ENCODE results near the gene NKAPL.

Gene NKAPL

DNA sequence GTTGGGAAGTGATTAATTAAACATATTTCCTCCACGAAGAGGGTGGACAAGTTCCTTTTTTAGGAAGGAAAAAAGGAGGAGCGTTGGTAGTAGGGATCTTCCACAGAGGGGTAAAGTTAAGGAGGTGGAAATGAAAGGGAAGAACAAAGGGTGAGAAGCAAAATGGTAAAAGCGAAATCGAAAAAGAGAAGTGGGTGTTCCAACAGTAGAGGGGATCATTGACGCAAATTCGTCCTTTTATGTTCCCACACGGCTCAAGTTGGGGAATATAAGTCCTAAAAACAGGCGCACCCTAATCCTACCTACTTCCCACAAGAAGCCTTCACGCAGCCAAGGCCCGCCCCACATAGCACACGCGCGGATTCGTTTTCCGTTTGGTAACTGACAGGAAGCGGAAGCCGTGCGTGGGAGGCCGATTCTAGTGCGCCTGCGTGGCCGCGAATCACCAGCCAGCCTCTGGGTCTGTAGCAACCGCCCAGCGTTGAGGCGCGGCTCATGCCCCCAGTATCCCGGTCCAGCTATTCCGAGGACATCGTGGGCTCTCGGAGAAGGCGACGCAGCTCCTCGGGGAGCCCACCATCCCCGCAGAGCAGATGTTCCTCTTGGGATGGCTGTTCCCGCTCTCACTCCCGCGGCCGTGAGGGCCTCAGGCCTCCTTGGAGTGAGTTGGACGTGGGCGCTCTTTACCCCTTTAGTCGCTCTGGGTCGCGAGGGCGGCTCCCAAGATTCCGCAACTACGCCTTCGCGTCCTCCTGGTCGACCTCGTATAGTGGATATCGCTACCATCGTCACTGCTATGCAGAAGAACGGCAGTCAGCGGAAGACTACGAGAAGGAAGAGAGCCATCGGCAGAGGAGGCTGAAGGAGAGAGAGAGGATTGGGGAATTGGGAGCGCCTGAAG lies at the start of gene NKAPL:
NKAPL (plus strand) TSS at position 421 of the 901 bp plus-strand sequence; CDS start at position 496, 75 bp downstream.
- no peak for DNase-seq

DNA sequence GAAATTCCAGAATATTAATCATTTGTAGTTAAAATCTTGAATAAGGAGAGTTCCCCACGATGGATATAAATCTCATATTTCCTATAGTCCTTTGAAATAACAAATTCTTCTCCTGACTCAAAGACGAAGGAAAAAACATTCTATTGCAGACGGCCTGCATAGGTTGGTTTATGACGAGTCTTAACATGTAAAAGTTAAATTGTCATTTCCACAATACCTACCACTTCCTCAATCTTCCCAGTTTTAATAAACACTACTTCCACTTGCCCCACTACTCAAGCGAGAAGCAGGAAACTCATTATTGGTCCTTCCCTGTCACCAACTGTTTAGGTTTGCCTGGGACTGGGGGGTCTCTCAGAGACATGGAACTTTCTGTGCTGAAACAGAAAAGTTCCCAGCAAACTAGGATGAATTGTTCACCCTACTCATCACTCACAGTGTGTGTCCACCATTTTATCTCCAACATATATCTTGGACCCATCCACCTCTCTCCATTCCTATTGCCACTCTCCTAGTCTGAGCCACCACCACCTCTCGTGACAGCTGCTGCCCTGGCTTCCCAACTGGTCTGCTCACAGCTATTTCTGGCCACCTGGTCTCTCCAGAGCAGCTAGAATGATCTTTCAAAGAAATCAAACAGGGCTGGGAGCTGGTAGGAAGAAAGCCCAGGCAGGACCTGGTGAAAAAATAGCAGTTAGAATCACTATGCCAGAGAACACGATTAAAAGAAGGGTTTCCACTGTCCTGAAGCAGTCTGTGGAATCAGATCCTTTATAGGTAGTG lies 49.2 kb upstream of the NKAPL start:
- no peak for DNase-seq

DNA sequence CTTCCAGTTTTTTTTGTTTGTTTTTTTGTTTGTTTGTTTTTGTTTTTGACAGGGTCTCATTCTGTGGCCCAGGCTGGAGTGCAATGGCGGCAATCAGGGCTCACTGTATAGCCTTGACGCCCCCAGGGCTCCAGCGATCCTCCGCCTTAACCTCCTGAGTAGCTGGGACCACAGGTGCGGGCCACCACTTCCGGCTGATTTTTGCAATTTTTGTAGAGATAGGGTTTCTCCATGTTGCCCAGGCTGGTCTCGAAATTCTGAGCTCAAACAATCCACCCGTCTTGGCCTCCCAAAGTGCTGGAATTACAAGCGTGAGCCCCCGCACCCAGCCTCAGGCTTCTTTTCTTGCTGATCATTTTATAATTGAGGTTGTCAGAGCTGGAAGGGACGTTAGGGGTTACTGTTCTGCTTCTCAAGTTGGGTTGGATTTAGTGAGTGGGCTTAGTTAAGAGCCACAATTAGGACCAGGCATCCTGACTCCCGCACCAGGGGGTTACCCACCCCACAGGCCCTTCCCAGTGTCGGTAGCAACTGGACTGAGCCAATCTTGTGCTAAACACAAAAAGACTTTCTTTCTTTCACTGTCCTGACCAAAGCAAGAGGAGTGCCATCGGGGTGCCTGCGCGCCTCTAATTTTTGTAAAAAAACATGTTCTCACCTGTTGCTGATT lies 47.1 kb upstream of the NKAPL start:
- no peak for DNase-seq

DNA sequence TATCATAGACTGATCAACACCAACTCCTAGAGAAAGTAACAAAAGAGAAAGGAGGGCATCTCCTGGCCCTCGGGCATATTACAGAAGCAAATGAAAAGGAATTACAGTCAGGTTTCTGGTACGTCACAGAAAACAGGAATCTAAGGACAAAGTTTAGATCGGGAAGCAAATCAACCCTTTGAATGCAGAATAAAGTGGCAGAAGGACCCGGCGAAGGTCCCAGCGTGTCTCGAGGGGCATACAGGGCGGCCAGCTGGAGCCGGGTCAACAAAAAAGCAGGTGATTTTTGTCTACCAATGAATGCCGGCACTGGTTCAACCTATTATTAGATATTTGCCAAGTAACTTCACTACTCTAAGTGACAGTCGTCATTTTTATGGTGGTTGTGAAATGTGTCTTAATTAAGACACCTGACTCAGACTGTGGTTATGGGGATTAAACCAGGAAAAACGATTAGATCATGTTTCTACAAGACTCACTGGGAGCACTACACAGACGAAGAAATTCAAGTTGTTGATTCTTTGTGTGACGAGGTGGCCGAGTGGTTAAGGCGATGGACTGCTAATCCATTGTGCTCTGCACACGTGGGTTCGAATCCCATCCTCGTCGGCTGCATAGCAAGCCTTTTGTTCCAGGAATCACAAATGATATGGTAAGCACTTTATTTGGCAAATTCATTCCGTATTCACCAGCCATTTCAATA lies 46.4 kb upstream of the NKAPL start:
- DNase-seq = no peak

DNA sequence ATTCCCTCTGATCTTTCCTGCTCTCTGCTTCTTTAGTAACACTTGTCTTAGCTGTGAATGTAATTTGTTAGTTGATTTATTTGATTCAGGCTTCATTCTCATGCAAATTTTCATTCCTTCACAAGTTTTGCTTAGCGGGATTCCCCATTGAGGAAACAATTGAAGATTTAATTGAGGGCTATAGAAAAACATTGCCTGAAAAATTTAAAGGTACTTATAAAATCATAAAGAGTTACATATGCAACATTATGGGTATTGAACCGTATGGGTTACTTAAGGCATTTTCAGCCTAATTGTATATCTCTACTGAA lies 45.9 kb upstream of the NKAPL start:
- no peak for DNase-seq

DNA sequence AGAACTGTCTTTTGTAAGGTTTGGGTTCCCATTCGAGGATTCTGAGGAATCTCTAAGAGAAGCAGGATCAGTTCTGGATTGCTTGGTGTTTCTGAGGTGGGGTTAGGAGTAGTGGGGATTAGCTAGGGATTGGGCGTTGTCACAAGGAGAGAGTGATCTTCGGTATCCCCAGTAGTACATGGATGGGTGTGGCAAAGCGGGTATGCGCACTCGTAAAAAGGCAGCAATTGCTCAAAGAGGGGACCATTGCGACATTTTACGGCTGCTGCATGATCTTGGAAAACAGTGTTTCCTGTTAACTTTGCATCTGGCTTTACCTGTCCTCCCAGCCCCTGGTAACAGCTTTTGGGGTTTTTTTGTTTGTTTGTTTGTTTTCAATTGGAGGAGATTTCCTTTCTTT lies 43.7 kb upstream of the NKAPL start:
- no peak for DNase-seq

DNA sequence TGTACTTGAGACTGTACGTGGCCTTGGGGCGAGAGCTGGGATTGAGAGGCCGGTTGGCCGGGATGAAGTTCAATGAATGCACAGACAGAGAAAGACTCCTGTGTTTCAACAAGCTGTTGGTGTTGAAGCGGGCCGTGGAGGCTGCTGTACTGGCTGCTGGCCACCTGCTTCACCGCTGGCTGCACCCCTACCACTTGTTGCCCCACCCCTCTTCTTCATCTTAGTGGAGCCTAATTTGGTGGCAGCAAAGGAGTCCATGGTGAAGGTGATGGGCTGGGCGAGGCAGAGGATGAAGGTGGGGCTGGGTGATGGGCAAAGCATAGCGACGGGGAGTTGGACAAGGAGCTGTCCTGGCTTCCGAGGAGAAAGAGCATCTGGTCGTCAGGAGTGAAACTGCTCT lies 41.2 kb upstream of the NKAPL start:
- DNase-seq = no peak

DNA sequence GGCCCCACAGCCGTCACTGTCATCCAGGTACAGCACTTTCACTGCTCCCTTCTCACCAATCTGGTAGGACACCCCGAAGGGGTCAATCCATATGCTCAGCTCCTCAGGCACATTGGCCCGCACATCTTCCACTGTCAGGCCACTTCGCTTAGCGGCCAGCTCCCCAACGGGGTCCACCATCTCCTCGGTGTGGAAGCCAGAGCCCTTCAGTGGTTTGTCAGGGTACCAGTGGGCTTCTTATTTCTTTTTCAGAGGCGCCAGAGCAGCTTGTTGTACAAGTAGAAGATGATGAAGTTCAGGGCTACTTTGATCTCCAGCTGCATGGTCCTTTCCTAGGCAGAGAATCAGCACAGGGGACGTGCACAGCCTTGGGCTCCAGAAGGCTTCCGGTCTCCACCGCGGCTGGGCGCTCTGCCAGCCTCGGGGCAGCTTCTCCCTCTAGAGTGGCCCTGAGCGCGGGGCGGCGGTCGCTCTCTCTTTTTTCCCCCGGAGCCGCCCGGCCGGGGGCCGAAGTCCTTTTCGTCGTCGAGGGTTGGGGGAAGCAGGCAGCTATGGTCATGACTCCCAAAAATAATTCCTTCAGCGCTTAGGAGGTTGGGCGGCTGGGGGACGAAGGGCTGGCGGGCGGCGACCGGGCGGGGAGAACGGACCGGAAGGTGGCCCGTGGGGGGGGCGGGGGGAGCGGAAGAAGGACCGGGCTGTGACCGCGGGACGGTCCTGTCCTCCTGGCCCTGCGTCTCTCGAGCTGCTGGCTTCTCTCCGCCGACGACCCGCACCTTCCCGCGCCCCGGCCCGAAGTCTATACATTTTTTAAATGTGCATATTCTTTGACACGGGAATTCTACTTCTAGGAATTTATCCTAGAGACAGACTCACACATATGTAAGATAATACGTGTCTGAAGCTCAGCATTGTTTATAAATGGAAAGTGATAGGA lies 40.5 kb upstream of the NKAPL start:
- no peak for DNase-seq

DNA sequence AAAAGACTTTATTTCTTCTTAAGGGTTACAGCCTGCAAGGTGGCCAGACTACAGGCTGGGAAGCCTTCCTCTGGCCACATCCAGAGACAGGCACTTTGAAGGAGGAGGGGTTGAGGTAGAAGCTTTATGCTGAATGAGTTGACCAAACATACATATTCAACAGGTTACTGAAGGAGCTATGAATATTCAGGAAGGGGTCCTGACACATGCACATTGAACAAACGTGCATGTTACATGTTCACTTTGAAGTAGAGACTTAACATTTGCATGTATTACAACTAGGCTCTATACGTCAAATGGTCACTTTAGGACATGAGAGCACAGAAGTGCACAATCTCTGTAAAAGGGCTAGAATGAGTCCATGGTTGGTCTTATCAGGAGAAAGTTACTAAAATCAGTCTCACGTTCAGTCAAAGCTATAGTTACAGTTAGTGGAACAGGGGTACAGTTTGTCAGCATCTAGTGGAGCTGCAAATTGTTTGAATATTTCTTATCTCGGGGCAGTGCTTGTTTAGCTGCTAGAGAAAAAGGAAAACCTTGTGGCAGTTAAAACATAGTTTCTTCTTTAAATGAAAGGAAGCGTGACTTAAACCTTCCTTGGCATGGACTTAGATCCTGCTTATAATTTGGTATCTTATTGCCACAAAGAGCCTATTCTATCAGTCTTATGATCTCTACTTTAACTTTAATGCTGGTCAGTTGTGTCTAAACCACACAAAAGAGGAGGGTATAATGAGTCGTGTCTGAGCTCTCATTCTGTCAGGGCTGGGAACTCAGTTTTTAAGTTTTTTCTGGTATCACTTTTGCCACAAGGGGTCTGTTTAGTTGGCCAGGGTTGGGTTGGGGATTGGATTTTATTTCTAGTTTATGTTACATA lies 38.6 kb upstream of the NKAPL start:
- DNase-seq = no peak

DNA sequence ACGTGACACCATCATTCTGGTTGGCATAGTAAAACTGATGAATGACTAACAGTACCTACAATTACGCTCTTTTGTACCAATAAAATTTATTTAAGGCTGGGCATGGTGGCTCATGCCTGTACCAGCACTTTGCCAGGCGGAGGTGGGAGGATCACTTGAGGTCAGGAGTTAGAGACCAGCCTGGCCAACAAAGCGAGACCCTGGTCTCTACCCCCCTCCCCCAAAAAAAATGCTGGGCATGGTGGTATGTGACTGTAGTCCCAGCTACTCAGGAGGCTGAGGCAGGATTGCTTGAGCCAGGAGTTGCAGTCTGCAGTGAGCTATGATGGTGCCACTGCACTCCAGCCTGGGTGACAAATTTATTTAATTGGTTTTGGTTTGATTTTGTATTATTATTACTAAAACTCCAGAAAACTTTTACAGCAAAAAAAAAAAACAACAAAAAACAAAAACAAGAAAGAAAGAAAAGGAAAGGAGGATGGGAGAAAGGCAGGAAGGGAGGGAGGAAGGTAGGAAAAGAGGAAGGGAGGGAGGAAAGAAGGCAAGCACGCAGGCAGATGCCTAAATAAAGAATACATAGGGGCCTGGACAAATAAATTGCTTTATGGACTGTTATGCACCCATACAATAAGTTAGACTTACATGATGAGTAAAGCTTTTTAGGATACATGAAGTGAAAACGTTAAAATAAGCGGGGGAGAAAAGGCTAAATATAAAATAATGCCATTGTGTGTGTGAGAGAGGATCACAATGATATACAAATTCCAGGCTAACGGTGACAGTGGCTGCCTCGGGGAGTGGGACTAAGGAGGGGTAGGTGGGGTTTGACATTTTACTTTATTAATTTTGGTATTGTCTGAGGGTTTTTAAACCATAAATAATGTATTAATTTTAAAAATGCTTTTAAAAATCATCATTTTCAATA lies 34.7 kb upstream of the NKAPL start:
- DNase-seq = no peak

DNA sequence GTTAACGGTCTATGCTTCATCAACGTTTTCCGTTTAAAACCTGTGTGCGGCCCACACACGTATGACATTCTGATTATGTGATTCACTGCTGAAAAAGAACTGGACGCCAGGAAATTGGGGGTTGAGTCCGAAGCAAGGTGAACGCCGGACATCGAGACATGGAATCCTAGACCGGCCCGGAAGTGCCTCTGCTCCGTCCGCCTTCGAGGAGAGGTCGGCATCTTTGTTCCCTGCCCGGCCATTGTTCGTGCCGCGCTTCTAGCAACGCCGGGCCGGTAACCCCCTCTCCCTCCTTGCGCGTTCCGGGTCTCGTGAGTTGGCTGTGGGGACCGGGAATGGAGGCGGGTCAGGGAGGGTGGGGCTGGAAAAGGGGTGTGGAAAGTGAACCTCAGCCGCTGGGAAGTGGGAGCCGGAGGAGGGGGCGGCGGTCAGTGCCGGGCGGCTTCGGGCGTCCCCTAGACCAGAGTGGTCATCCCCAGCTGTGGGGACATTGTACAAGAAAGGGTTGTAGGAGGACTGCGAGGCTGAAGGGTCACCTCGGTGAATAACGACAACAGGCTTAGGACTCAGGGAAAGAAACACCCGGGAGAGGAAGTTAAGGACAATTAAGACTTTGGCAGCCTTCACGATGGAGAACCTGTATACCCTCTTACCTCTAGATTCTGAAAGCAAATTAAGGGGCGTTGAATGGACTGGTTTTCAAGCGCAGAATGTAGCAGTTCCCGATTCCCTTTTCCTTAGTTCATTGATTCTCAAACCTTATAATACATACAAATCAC lies 33.9 kb upstream of the NKAPL start, which contains the start of gene ZSCAN9:
ZSCAN9 (plus strand) TSS at position 220 of the 779 bp plus-strand sequence. CDS start 1,810 bp downstream, outside the sequence.
- peak; percentile 45 for DNase-seq

DNA sequence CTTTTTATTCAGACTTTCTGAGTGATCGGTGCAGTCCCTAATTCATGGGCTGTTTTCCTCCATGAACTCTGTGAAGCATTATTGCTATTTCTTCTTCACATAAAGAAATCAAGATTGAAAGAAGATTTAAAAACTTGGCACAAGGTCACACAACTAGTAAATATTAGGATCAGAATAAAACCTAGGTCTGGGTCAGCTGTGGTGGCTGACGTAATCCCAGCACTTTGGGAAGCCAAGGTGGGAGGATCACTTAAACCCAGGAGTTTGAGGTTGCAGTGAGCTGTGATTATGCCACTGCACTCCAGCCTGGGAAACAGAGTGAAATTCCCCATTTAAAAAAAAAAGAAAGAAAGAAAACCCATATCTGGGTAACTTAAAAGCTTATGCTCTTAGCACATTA lies 32.6 kb upstream of the NKAPL start:
- no peak for DNase-seq

DNA sequence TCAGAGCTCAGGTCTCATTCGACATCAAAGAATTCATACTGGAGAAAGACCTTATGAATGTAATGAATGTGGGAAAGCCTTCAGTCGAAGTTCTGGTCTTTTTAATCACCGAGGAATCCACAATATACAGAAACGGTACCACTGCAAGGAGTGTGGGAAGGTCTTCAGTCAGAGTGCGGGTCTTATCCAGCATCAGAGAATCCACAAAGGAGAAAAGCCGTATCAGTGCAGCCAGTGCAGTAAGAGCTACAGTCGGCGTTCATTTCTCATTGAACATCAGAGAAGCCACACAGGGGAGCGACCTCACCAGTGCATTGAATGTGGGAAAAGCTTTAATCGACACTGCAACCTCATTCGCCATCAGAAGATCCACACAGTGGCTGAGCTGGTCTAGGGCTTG lies 26.3 kb upstream of the NKAPL start:
- DNase-seq = no peak

DNA sequence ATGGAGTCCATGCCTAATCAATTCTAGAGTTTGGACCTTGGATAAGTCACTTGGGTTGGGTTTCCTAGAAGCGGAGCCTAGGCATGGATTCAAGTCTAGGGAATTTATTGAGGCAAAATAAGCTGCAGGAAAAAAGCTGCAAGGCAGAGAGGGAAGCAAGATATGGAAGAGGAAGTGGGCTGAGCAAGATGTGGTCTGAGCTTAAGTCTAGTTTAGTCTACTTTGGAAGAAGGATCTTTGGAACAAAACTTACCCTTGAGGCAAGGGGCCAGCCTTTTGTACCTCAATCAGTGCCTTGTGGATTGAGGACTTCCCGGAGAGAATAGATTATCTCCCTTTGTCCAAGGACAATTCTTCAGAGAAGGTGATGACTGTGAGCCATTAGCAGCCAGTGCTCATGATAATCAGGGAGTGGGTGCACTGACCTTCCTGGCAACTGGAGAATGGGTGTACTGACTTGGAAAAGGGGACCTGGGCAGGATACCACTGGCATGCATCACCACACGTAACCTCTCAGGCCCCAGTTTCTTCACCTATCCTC lies 23.1 kb upstream of the NKAPL start:
- no peak for DNase-seq

DNA sequence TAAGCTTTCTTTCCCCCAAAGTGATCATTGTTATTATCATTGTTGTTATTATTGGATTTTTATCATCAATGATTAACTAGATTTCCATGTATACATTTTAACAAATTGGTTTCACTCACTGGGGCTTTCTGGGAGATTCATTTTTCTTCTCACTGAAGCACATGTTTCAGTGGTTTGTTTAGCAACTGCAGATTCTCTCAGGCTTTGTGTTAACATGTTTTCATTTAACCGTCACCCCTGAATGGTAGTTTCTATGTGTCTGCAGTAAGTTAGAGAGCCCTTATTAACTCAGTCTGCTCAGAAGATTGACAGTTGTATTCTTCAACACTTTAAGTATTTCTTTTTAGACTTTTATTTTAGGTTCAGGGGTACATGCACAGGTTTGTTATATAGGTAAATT lies 19.5 kb upstream of the NKAPL start:
- no peak for DNase-seq

DNA sequence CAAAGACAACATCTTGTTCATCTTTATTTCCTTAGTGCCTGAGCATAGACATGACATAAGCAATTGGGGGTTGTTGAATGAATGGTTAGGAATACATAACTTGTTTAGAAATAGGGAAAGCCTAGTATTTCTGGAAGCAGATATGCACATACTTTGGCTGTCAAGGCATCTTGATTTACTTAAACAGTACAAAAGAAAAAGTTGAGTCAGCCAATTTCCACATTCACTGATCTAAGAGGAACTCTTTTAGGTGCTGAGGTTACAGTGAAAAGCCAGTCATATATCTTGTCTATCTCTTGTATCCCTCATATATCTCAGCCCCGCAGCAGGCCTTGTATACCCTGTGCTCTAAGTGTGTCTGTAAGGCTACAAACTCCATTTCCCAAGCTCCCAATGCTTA lies 18.6 kb upstream of the NKAPL start:
- no peak for DNase-seq

DNA sequence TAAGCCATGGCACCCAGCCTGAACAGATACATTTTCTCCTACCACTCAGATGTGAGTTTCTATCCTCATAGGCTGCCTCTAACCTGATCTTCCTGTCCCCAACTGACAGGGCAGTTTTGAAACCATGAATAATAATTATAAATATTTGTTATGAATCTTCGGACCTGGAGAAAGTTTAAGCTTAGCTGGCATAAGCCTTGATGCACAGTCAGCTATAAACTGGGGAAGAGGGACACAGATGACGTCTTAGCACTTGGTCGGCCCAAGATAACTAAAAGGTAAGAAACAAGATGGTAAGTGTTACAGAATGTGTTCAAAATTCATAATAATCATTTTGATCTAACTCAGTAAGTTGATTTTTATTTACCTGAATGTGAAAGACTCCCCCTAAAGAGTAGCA lies 15.2 kb upstream of the NKAPL start:
- DNase-seq = no peak

DNA sequence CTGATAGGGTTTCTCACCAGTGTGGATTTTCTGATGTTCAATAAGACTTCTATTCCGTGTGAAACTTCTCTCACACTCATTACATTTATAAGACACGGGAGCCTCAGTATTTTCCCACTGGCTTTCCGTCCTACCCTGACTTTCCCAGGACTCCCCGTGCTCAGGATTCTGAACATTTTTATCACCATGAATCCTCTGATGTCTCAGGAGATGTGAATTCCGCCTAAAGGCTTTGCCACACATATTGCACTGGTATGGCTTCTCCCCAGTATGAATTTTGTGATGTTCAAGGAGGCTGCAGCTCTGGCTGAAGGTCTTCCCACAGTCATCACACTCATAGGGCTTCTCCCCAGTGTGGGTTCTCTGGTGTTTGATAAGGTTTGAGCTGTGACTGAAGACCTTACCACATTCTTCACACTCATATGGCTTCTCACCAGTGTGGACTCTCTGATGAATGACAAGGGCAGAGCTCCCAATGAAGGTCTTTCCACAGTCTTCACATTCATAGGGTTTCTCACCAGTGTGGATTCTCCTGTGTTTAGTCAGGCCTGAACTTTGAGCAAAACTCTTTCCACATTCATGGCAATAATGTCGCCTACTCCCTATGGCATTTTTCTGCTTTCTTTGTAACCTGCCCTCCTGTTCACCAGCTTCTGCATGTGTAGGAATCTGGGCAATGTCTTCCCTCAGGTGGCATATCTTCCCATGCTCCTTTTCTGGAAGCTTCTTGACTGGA lies 13.7 kb upstream of the NKAPL start:
- no peak for DNase-seq
